ENCODE measurements around the gene WDR72.

DNA sequence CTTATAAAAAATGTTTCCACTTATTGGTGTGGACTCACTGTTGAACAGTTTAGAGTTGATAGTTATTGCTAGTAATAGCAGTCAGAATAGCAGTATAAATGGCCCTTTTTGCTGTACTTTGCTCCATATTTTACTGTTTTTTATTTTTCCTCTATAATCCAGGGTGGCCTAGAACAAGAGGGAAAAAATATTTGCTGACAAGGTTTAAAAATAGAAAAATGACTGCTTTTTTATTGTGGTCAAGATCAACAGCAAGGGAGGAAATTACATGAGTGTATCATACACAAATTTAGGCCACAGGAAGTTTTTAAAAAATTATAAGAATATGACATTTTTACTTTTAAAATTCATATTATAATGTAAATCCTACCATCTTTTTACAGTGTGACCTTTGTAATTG lies 269.1 kb downstream of the WDR72 start:
- TF ChIP-seq EZH2phosphoT487 (IDR thresholded peaks at IDR 0.05; ENCODE audit: borderline replicate concordance, low read length) (no peak), CTCF (IDR thresholded peaks at IDR 0.05; ENCODE audit: low read depth, low read length, poor library complexity, severe bottlenecking) (no peak)
